Measurements from ENCODE around the gene OR5B3. TPM values are rescaled to one million over a fixed set of nuclear protein-coding genes. Genes with fewer than 3 reads are reported as not detected.

OR5B3 gene
- not detected for total RNA-seq

DNA sequence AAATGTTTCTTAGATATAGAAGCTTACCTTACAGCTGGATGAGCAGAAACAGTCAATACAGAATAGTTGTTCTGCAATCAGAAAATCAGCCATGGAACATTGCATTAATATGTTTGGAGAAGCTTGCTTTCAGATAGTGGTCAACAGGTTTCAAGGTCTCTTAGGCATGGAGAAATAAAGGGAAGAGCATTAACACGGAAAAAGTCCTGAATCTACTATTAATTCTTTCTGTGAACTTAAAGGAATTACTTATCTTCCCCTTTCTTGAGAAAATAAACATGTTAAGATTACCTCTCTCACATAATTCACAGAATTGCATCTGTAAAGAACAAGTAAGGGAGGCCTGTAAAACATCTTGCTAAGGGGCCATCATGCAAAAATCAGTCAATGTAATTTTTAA is at the start of gene OR5B3:
Gene OR5B3, minus strand, starts transcription at position 101 of the 400 bp plus-strand sequence. CDS start 3,465 bp downstream, outside the sequence.
- no peak within 1 kb of the TSS for H3K27ac ChIP-seq
- H3K9me3 ChIP-seq, result peaks cover 0 to 7% (median 3%) of the 10 kb centered on the region in 3 donors
- intact Hi-C loops (cut with DNase I; ENCODE audit: low total_unique reads), result no loop called here
- DNase-seq (no peak), ATAC-seq (no peak)
- no peaks in the 10 kb centered on the region for H3K27me3 ChIP-seq
- no peaks in the 10 kb centered on the region for H3K36me3 ChIP-seq
- no peak for TF ChIP-seq POLR2A (IDR thresholded peaks at IDR 0.05)
- TF ChIP-seq, protein P1, sequence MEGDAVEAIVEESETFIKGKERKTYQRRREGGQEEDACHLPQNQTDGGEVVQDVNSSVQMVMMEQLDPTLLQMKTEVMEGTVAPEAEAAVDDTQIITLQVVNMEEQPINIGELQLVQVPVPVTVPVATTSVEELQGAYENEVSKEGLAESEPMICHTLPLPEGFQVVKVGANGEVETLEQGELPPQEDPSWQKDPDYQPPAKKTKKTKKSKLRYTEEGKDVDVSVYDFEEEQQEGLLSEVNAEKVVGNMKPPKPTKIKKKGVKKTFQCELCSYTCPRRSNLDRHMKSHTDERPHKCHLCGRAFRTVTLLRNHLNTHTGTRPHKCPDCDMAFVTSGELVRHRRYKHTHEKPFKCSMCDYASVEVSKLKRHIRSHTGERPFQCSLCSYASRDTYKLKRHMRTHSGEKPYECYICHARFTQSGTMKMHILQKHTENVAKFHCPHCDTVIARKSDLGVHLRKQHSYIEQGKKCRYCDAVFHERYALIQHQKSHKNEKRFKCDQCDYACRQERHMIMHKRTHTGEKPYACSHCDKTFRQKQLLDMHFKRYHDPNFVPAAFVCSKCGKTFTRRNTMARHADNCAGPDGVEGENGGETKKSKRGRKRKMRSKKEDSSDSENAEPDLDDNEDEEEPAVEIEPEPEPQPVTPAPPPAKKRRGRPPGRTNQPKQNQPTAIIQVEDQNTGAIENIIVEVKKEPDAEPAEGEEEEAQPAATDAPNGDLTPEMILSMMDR (IDR thresholded peaks at IDR 0.05 in 4 of 5, conservative IDR thresholded peaks at IDR 0.05 in 1 of 5), result no peak
- no peaks in the 10 kb centered on the region for H3K4me1 ChIP-seq
- H3K4me3 ChIP-seq, result no peak within 1 kb of the TSS
- in situ Hi-C loops (cut with MboI; ENCODE audit: low sequenced_read_pairs in 4 of 4), result no loop called here

DNA sequence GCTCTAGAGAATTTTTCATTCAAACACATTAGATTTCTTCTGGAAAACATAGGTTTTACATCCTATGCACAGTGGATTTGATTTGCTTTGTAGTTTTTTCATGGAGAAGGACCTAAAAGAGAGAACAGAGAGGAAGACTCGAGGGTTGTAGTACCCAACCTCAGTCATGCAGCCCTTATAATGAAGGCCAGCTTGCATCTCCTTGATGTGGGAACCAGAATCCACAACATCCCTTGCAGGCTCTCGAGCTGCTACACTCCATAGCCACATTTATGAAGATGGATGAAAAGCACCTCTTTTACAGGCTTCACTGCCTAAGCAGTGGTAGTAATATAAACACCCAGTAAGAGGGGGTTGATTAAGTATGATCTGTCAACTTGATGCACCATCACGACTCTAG is 44.9 kb upstream of the OR5B3 start:
- intact Hi-C loops (cut with DNase I; ENCODE audit: low total_unique reads) (no loop called here), in situ Hi-C loops (cut with MboI; ENCODE audit: low sequenced_read_pairs in 4 of 4) (no loop called here)
- H3K9me3 ChIP-seq, result no peaks in the 10 kb centered on the region
- H3K4me3 ChIP-seq, result no peak overlapping the region
- H3K27me3 ChIP-seq, result no peaks in the 10 kb centered on the region
- DNase-seq (no peak), ATAC-seq (no peak)
- H3K36me3 ChIP-seq, result no peaks in the 10 kb centered on the region
- no peak for TF ChIP-seq POLR2A (IDR thresholded peaks at IDR 0.05)
- TF ChIP-seq, protein P1 (IDR thresholded peaks at IDR 0.05 in 4 of 5, conservative IDR thresholded peaks at IDR 0.05 in 1 of 5), result no peak
- H3K4me1 ChIP-seq, result no peaks in the 10 kb centered on the region
- H3K27ac ChIP-seq, result no peak overlapping the region

DNA sequence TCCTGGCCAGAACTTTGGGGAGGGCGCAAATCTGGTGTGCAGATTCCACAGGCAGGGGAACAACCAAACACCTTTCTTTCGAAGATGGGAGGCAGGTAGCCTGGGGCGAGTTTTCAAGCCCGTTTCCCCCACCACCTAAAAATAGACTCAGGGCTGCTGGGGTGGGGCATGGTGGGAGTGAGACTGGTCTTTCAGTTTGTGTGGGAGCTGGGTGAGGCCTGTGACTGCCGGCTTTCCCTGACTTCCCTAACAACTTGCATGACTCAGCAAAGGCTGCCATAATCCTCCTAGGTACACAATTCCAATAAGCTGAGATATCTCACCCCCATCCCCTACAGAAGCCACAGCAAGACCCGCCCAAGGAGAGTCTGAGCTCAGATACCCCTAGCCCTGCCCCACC is 39.6 kb upstream of the OR5B3 start:
- H3K4me1 ChIP-seq, result no peaks in the 10 kb centered on the region
- H3K36me3 ChIP-seq, result no peaks in the 10 kb centered on the region
- in situ Hi-C loops (cut with MboI; ENCODE audit: low sequenced_read_pairs in 4 of 4) (no loop called here), intact Hi-C loops (cut with DNase I; ENCODE audit: low total_unique reads) (no loop called here)
- H3K9me3 ChIP-seq, result peaks cover 0 to 4% (median 0%) of the 10 kb centered on the region in 3 donors
- no peaks in the 10 kb centered on the region for H3K27me3 ChIP-seq
- H3K27ac ChIP-seq, result no peak overlapping the region
- H3K4me3 ChIP-seq, result no peak overlapping the region
- TF ChIP-seq POLR2A (IDR thresholded peaks at IDR 0.05), result no peak
- TF ChIP-seq, protein P1 (IDR thresholded peaks at IDR 0.05 in 4 of 5, conservative IDR thresholded peaks at IDR 0.05 in 1 of 5), result no peak
- no peak for DNase-seq
- ATAC-seq, result no peak

DNA sequence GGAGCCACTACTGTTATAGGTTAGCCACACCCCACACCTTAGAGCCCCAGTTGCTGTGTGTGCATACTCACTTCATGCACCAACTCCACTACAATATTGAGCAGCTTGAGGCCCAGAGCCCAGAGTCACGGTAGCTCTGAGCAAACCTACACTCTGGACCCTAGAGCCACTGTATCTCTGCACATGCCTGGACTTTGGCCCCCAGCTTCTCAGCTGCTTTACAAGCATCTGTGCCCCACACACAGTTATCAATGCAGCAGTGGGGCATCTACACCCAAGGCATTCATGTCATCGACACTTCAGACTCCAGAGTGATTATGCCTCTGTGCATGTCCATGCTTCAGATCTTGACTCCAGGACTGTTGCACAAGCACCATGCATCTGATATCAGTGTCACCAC is 37.6 kb upstream of the OR5B3 start:
- in situ Hi-C loops (cut with MboI; ENCODE audit: low sequenced_read_pairs in 4 of 4), result no loop called here
- Histone ChIP-seq H3K36me3 (no peaks in the 10 kb centered on the region), H3K4me1 (no peaks in the 10 kb centered on the region), H3K4me3 (no peak overlapping the region), H3K27me3 (no peaks in the 10 kb centered on the region), H3K9me3 (peaks cover 0 to 4% (median 0%) of the 10 kb centered on the region in 3 donors), H3K27ac (no peak overlapping the region)
- TF ChIP-seq, protein P1 (IDR thresholded peaks at IDR 0.05 in 4 of 5, conservative IDR thresholded peaks at IDR 0.05 in 1 of 5), result no peak
- no peak for TF ChIP-seq POLR2A (IDR thresholded peaks at IDR 0.05)
- ATAC-seq (no peak), DNase-seq (no peak)
- intact Hi-C loops (cut with DNase I; ENCODE audit: low total_unique reads), result no loop called here

DNA sequence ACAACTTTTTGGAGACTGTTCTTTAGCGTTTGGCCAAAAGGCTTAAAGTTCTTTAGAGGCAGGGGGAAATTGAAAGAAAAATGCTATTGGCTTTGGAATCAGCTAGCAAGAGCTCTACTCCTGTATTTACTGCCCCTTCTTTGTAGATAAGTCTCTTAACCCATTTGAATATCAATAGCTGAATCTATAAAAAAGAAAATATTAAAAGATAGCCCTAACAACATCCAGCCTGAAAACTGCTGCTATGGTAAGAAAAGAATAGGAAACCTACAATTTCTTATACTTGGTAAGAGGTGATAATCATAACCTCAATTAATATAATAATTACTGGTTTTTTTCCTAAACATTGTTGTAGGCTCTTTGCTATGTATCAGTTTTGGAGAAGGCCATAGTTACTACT is 35.5 kb upstream of the OR5B3 start, which contains the start of gene OR5B12:
Gene OR5B12, minus strand, starts transcription at position 101 of the 400 bp plus-strand sequence. CDS start 2,085 bp downstream, outside the sequence.
- in situ Hi-C loops (cut with MboI; ENCODE audit: low sequenced_read_pairs in 4 of 4), result no loop called here

More for the DNA sequence above, 35.5 kb upstream of the OR5B3 start, which contains the start of gene OR5B12:
- TF ChIP-seq, protein P1 (IDR thresholded peaks at IDR 0.05 in 4 of 5, conservative IDR thresholded peaks at IDR 0.05 in 1 of 5), result no peak
- no peak for TF ChIP-seq POLR2A (IDR thresholded peaks at IDR 0.05)
- DNase-seq (no peak), ATAC-seq (no peak)
- Histone ChIP-seq H3K36me3 (no peaks in the 10 kb centered on the region), H3K27ac (no peak within 1 kb of the TSS), H3K4me1 (no peaks in the 10 kb centered on the region), H3K9me3 (peaks cover 0 to 4% (median 0%) of the 10 kb centered on the region in 3 donors), H3K27me3 (no peaks in the 10 kb centered on the region), H3K4me3 (no peak within 1 kb of the TSS)
- intact Hi-C loops (cut with DNase I; ENCODE audit: low total_unique reads), result no loop called here

Data from gastrocnemius medialis (tissue), 4 donors.